Upper lobe of right lung (tissue), 1 donor: ENCODE measurements around the gene MYO18A. TPM values are rescaled to one million over a fixed set of nuclear protein-coding genes. Genes with fewer than 3 reads are reported as not detected.

Experiments used
- ATAC-seq: fragments of 200-7000 bp; cut with Tn5 transposase; one replicate; pipeline ENCODE4 v1.9.1; 2020; ENCODE audit warnings: mild to moderate bottlenecking, moderate library complexity
- DNase-seq: peaks from one replicate; pipeline ENCODE4 v3.0.0-alpha.2; 2020
- H3K27ac ChIP-seq: fragments of 200-600 bp; one replicate; pipeline ENCODE4 v1.8.0; 2022
- H3K27me3 ChIP-seq: fragments of 200-600 bp; one replicate; pipeline ENCODE4 v1.8.0; 2022; ENCODE audit warnings: mild to moderate bottlenecking
- H3K36me3 ChIP-seq: fragments of 200-600 bp; one replicate; pipeline ENCODE4 v1.8.0; 2022
- H3K4me1 ChIP-seq: fragments of 200-600 bp; one replicate; pipeline ENCODE4 v1.8.0; 2022
- H3K4me3 ChIP-seq: fragments of 200-600 bp; one replicate; pipeline ENCODE4 v1.8.0; 2022; ENCODE audit warnings: mild to moderate bottlenecking
- H3K9me3 ChIP-seq: fragments of 200-600 bp; one replicate; pipeline ENCODE4 v1.8.0; 2022
- CTCF ChIP-seq: fragments of 200-600 bp; IDR thresholded peaks from one replicate; pipeline ENCODE4 v1.8.0; 2022; ENCODE audit warnings: antibody characterized with exemption
- intact Hi-C: fragments of 100-400 bp; cut with DNase I; formaldehyde crosslinking; loops from one replicate; pipeline ENCODE4 v1.11.0; 2022
- total RNA-seq: library from RNA; stranded (reverse); fragmentation: NEBNext Ultra II Directional; extraction: Animal tissue kit (Norgen Biotek cat#: 25700); gene quantifications from one replicate; pipeline ENCODE4 v1.2.1, GENCODE V29; 2021
- donor health status: DM: no; HTN: yes; CAD: no; lungs with severe emphysema.

MYO18A gene
- total RNA-seq, 1 donor from 2014 or later: 51.0 TPM

- intact Hi-C loops: no loop called here
- no peak for DNase-seq
- Histone ChIP-seq H3K9me3 (no peaks in the 10 kb centered on the region), H3K4me1 (peaks cover 1% of the 10 kb centered on the region), H3K27ac (no peak overlapping the region), H3K27me3 (no peaks in the 10 kb centered on the region), H3K4me3 (no peak overlapping the region), H3K36me3 (peaks cover 52% of the 10 kb centered on the region)
- ATAC-seq: no peak
- no peak for TF ChIP-seq CTCF
These were observed 60.9 kb downstream of the MYO18A start for GRCh38 chr17:29119265-29119664.

- H3K4me3 ChIP-seq: no peak overlapping the region
- no peaks in the 10 kb centered on the region for H3K27me3 ChIP-seq
- H3K9me3 ChIP-seq: no peaks in the 10 kb centered on the region
- no peak overlapping the region for H3K27ac ChIP-seq
- H3K4me1 ChIP-seq: peaks cover 6% of the 10 kb centered on the region
- intact Hi-C loops: no loop called here
- ATAC-seq (peak; percentile 85), DNase-seq (peak; percentile 91)
- H3K36me3 ChIP-seq: peaks cover 73% of the 10 kb centered on the region
- TF ChIP-seq CTCF: peak; percentile 94
These were observed 63.1 kb downstream of the MYO18A start for GRCh38 chr17:29116804-29117753.

- H3K36me3 ChIP-seq: peaks cover 70% of the 10 kb centered on the region
- H3K9me3 ChIP-seq: no peaks in the 10 kb centered on the region
- DNase-seq (no peak), ATAC-seq (no peak)
- peak; percentile 30 for TF ChIP-seq CTCF
- no peaks in the 10 kb centered on the region for H3K27me3 ChIP-seq
- H3K4me3 ChIP-seq: no peak overlapping the region
- H3K4me1 ChIP-seq: peaks cover 13% of the 10 kb centered on the region
- no peak overlapping the region for H3K27ac ChIP-seq
- intact Hi-C loops: no loop called here
These were observed 64.0 kb downstream of the MYO18A start for GRCh38 chr17:29115961-29116803.

- H3K27ac ChIP-seq: no peak overlapping the region
- TF ChIP-seq CTCF: no peak
- ATAC-seq (no peak), DNase-seq (no peak)
- no peaks in the 10 kb centered on the region for H3K27me3 ChIP-seq
- no peak overlapping the region for H3K4me3 ChIP-seq
- H3K9me3 ChIP-seq: no peaks in the 10 kb centered on the region
- H3K4me1 ChIP-seq: peaks cover 13% of the 10 kb centered on the region
- H3K36me3 ChIP-seq: peaks cover 70% of the 10 kb centered on the region
- intact Hi-C loops: no loop called here
These were observed 64.8 kb downstream of the MYO18A start for GRCh38 chr17:29115435-29115834.

GRCh38 chr17:29114141-29114540 is 66.1 kb downstream of the MYO18A start:
- Histone ChIP-seq H3K27me3 (no peaks in the 10 kb centered on the region), H3K4me3 (no peak overlapping the region), H3K9me3 (no peaks in the 10 kb centered on the region), H3K36me3 (peaks cover 72% of the 10 kb centered on the region), H3K27ac (no peak overlapping the region), H3K4me1 (peaks cover 13% of the 10 kb centered on the region)
- ATAC-seq: no peak
- DNase-seq: no peak
- intact Hi-C loops: no loop called here
- no peak for TF ChIP-seq CTCF
